ENCODE measurements around the gene RIC3. TPM values are rescaled to one million over a fixed set of nuclear protein-coding genes. Genes with fewer than 3 reads are reported as not detected.
A peak's percentile ranks its signal among the peaks of the same experiment; 100 is the strongest.

Gene RIC3
- total RNA-seq, 2 donors from 2014 or later: 25.0 to 27.3 TPM

GRCh38 chr11:8213376-8213775 lies 44.6 kb upstream of the RIC3 start:
- TF ChIP-seq POLR2AphosphoS5 (IDR thresholded peaks at IDR 0.05) (no peak), CTCF (IDR thresholded peaks at IDR 0.05) (no peak), POLR2A (IDR thresholded peaks at IDR 0.05) (no peak)
- no peaks in the 10 kb centered on the region for H3K36me3 ChIP-seq
- DNase-seq (ENCODE audit: low spot score): no peak
- H3K27ac ChIP-seq: no peak overlapping the region
- 87% methylated on average over 4 of the region's 4 CpGs for WGBS
- no peaks in the 10 kb centered on the region for H3K27me3 ChIP-seq (replicated peaks; ENCODE audit: insufficient read depth)
- no peak overlapping the region for H3K4me3 ChIP-seq
- intact Hi-C loops (cut with DNase I): no loop called here
- H3K9me3 ChIP-seq: no peaks in the 10 kb centered on the region
- H3K4me1 ChIP-seq (replicated peaks): no peaks in the 10 kb centered on the region

- Histone ChIP-seq H3K36me3 (no peaks in the 10 kb centered on the region), H3K27ac (no peak overlapping the region), H3K4me1 (replicated peaks) (no peaks in the 10 kb centered on the region), H3K27me3 (replicated peaks; ENCODE audit: insufficient read depth) (no peaks in the 10 kb centered on the region), H3K4me3 (no peak overlapping the region), H3K9me3 (no peaks in the 10 kb centered on the region)
- DNase-seq (ENCODE audit: low spot score): no peak
- WGBS: 66% methylated on average over 4 of the region's 4 CpGs
- TF ChIP-seq POLR2AphosphoS5 (IDR thresholded peaks at IDR 0.05) (no peak), POLR2A (IDR thresholded peaks at IDR 0.05) (no peak), CTCF (IDR thresholded peaks at IDR 0.05) (no peak)
- intact Hi-C loops (cut with DNase I): no loop called here
Observed at GRCh38 chr11:8209208-8209807, 40.5 kb upstream of the RIC3 start.

GRCh38 chr11:8207080-8208000 lies 38.5 kb upstream of the RIC3 start:
- no peaks in the 10 kb centered on the region for H3K9me3 ChIP-seq
- intact Hi-C loops (cut with DNase I): no loop called here
- no peaks in the 10 kb centered on the region for H3K4me1 ChIP-seq (replicated peaks)
- no peak for TF ChIP-seq POLR2A (IDR thresholded peaks at IDR 0.05)
- no peak for TF ChIP-seq POLR2AphosphoS5 (IDR thresholded peaks at IDR 0.05)
- TF ChIP-seq CTCF (IDR thresholded peaks at IDR 0.05): no peak
- no peaks in the 10 kb centered on the region for H3K36me3 ChIP-seq
- WGBS: 39% methylated on average over 20 of the region's 20 CpGs
- no peak overlapping the region for H3K27ac ChIP-seq
- no peaks in the 10 kb centered on the region for H3K27me3 ChIP-seq (replicated peaks; ENCODE audit: insufficient read depth)
- H3K4me3 ChIP-seq: no peak overlapping the region
- DNase-seq (ENCODE audit: low spot score): no peak

- DNase-seq (ENCODE audit: low spot score): peak; percentile 16
- intact Hi-C loops (cut with DNase I): no loop called here
- Histone ChIP-seq H3K4me3 (no peak overlapping the region), H3K27me3 (replicated peaks; ENCODE audit: insufficient read depth) (no peaks in the 10 kb centered on the region), H3K36me3 (no peaks in the 10 kb centered on the region), H3K27ac (no peak overlapping the region), H3K4me1 (replicated peaks) (no peaks in the 10 kb centered on the region), H3K9me3 (no peaks in the 10 kb centered on the region)
- no peak for TF ChIP-seq POLR2A (IDR thresholded peaks at IDR 0.05)
- TF ChIP-seq CTCF (IDR thresholded peaks at IDR 0.05): no peak
- no peak for TF ChIP-seq POLR2AphosphoS5 (IDR thresholded peaks at IDR 0.05)
- 50% methylated on average over 31 of the region's 31 CpGs for WGBS
Observed at GRCh38 chr11:8206251-8207079, 37.6 kb upstream of the RIC3 start.

Data from prostate gland (tissue), 2 donors.